Measurements from ENCODE around the gene CFAP20DC.
"Not testable (repeated sequence)": the region's sequence is repeated elsewhere in the genome, so short reads cannot be mapped to it uniquely, and the experiment has no call there.

Gene CFAP20DC

DNA sequence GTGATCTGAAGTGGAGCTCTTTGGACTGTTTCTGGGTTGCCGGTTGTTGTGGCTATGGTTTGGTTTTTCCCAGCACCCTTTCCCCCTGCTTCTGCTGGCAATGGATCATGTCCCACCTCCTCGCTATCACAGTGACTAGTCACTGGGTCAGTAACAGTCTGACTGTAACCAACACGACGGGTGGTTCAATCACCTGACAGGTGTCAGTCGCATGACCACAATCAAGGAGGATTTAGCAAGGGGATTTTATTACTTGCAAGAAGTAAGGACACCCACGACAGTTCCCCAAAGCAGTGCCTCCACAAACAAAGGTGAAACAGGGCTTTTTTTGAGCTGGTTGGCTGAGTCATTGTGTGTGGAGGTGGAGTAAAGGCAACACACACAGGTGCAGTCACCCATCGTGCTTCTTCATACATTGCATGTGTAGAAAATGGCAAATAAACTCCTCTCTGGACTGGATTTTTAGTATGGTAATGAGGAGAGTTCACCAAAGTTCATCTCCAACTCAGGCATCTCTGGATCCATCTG lies 324.4 kb downstream of the CFAP20DC start:
- H3K9me3 ChIP-seq (ENCODE audit: control insufficient read depth in 1 of 2, low read length in 2 of 2), result no peaks in the 10 kb centered on the region
- H3K27ac ChIP-seq (ENCODE audit: low read length), result no peak overlapping the region
- no peak overlapping the region for H3K4me3 ChIP-seq (ENCODE audit: low read depth in 1 of 2, low read length in 2 of 2)
- H3K36me3 ChIP-seq (ENCODE audit: control insufficient read depth in 1 of 2, insufficient read depth in 2 of 2, low read length in 2 of 2), result no peaks in the 10 kb centered on the region
- H3K4me1 ChIP-seq (ENCODE audit: control insufficient read depth in 1 of 2, insufficient read depth in 2 of 2, low read length in 2 of 2), result peaks cover 5 to 14% of the 10 kb centered on the region in 2 donors
- H3K27me3 ChIP-seq (ENCODE audit: low read depth, low read length), result no peaks in the 10 kb centered on the region

GRCh38 chr3:58724336-58724735 lies 325.5 kb downstream of the CFAP20DC start:
- H3K36me3 ChIP-seq (ENCODE audit: control insufficient read depth in 1 of 2, insufficient read depth in 2 of 2, low read length in 2 of 2), result no peaks in the 10 kb centered on the region
- H3K27me3 ChIP-seq (ENCODE audit: low read depth, low read length), result no peaks in the 10 kb centered on the region
- H3K9me3 ChIP-seq (ENCODE audit: control insufficient read depth in 1 of 2, low read length in 2 of 2), result no peaks in the 10 kb centered on the region
- no peak overlapping the region for H3K4me3 ChIP-seq (ENCODE audit: low read depth in 1 of 2, low read length in 2 of 2)
- peaks cover 5 to 14% of the 10 kb centered on the region in 2 donors for H3K4me1 ChIP-seq (ENCODE audit: control insufficient read depth in 1 of 2, insufficient read depth in 2 of 2, low read length in 2 of 2)
- no peak overlapping the region for H3K27ac ChIP-seq (ENCODE audit: low read length)

DNA sequence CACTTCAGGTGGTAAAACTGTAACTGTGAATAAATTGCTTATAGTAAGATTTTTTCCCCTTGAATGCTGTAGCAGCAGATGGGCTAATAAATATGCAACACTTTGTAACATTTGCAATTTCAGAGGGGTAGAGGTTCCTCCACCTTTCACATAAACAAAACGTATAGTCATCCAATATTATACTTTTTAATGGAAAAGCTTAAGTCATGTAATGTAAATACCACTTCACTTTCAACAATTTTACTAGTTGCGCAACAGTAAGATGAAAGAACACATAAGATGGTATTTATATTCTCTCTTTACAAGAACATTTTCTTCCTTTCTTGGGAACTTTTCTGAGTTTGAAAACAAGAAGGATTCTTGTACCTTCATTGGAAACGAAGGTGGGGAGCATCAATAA lies 326.7 kb downstream of the CFAP20DC start:
- H3K36me3 ChIP-seq (ENCODE audit: control insufficient read depth in 1 of 2, insufficient read depth in 2 of 2, low read length in 2 of 2), result no peaks in the 10 kb centered on the region
- no peaks in the 10 kb centered on the region for H3K9me3 ChIP-seq (ENCODE audit: control insufficient read depth in 1 of 2, low read length in 2 of 2)
- no peaks in the 10 kb centered on the region for H3K27me3 ChIP-seq (ENCODE audit: low read depth, low read length)
- peaks cover 5 to 14% of the 10 kb centered on the region in 2 donors for H3K4me1 ChIP-seq (ENCODE audit: control insufficient read depth in 1 of 2, insufficient read depth in 2 of 2, low read length in 2 of 2)
- no peak overlapping the region for H3K27ac ChIP-seq (ENCODE audit: low read length)
- H3K4me3 ChIP-seq (ENCODE audit: low read depth in 1 of 2, low read length in 2 of 2), result no peak overlapping the region

- Histone ChIP-seq H3K9me3 (ENCODE audit: control insufficient read depth in 1 of 2, low read length in 2 of 2) (no peaks in the 10 kb centered on the region), H3K27me3 (ENCODE audit: low read depth, low read length) (no peaks in the 10 kb centered on the region), H3K4me1 (ENCODE audit: control insufficient read depth in 1 of 2, insufficient read depth in 2 of 2, low read length in 2 of 2) (peaks cover 5 to 14% of the 10 kb centered on the region in 2 donors), H3K4me3 (ENCODE audit: low read depth in 1 of 2, low read length in 2 of 2) (no peak overlapping the region), H3K36me3 (ENCODE audit: control insufficient read depth in 1 of 2, insufficient read depth in 2 of 2, low read length in 2 of 2) (no peaks in the 10 kb centered on the region), H3K27ac (ENCODE audit: low read length) (no peak overlapping the region)
Observed at GRCh38 chr3:58722561-58722960, 327.3 kb downstream of the CFAP20DC start.

DNA sequence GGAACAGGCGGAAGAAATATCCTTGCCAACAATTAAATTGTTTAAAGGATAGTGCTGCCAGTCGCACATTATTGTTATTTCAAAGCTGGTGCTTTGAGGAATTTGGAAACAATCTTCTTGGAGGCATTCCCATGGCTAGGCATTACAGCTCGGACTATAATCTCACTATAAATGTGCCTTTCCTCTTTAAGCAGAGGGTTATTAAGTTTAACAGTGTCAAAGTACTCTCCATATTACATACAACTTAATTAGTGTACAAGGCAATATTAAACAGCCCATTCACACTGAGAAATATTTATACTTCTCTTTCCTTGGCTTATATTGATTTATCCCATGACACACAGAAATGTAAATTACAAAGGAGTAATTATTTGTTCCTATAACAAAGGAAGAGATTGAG lies 329.3 kb downstream of the CFAP20DC start:
- Histone ChIP-seq H3K27ac (ENCODE audit: low read length) (no peak overlapping the region), H3K4me1 (ENCODE audit: control insufficient read depth in 1 of 2, insufficient read depth in 2 of 2, low read length in 2 of 2) (peaks cover 5 to 14% of the 10 kb centered on the region in 2 donors), H3K4me3 (ENCODE audit: low read depth in 1 of 2, low read length in 2 of 2) (no peak overlapping the region), H3K36me3 (ENCODE audit: control insufficient read depth in 1 of 2, insufficient read depth in 2 of 2, low read length in 2 of 2) (no peaks in the 10 kb centered on the region), H3K9me3 (ENCODE audit: control insufficient read depth in 1 of 2, low read length in 2 of 2) (no peaks in the 10 kb centered on the region), H3K27me3 (ENCODE audit: low read depth, low read length) (no peaks in the 10 kb centered on the region)

DNA sequence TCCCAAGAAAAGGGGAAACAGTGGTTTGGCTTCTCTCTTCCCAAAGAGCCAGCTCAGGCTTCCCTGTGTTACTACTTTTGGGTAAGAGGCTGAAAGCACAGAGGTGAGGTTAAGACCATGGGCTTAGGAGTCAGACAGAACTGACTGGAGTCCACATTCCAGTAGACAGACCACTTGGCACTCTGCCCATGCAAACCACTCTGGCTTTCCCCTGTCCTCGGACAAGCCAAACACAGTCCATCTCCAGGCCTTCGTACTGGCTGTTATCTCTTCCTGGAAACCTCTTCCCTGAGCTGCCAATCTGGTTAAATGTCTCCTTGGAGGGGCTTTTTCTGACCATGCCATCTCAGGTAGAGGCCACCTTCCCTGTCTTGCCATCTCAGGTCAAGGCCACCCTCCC lies 330.1 kb downstream of the CFAP20DC start:
- Histone ChIP-seq H3K27me3 (ENCODE audit: low read depth, low read length) (no peaks in the 10 kb centered on the region), H3K36me3 (ENCODE audit: control insufficient read depth in 1 of 2, insufficient read depth in 2 of 2, low read length in 2 of 2) (no peaks in the 10 kb centered on the region), H3K4me3 (ENCODE audit: low read depth in 1 of 2, low read length in 2 of 2) (no peak overlapping the region), H3K4me1 (ENCODE audit: control insufficient read depth in 1 of 2, insufficient read depth in 2 of 2, low read length in 2 of 2) (peaks cover 5 to 14% of the 10 kb centered on the region in 2 donors), H3K9me3 (ENCODE audit: control insufficient read depth in 1 of 2, low read length in 2 of 2) (no peaks in the 10 kb centered on the region), H3K27ac (ENCODE audit: low read length) (no peak overlapping the region)

DNA sequence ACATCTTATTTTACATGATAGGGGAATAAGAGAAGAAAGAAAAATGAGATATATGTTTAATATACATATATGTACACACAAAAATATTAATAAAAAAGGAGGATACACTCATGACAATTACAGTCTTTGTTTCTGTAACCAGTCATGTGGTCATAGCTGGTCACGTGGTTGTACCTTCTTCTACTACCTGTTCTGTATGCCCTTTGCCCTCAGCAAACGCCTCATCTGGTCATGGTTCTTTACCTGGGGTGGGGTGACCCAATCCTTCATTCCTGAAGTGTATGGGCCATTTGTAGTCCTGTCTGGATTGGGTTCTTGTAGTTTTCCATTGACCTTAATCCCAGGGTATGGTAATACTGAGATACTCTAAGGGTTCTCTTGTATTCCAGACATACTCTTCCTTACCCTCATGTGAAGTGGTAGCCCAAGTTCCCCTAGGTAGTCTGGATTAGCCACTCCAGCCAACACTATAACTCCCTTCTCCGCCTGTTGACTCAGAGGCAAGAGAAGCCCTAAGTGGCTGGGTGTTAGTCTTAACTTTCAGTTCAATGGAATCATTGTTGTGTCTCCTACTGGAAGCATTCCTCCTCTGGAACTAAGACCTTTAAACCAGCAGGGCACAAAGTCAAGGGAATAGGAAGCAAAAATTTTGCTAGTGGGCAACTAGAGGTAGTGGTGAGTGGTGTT lies 336.0 kb downstream of the CFAP20DC start:
- Histone ChIP-seq H3K27ac (ENCODE audit: low read length) (no peak overlapping the region), H3K36me3 (ENCODE audit: control insufficient read depth in 1 of 2, insufficient read depth in 2 of 2, low read length in 2 of 2) (no peaks in the 10 kb centered on the region), H3K4me3 (ENCODE audit: low read depth in 1 of 2, low read length in 2 of 2) (no peak overlapping the region), H3K4me1 (ENCODE audit: control insufficient read depth in 1 of 2, insufficient read depth in 2 of 2, low read length in 2 of 2) (no peaks in the 10 kb centered on the region), H3K27me3 (ENCODE audit: low read depth, low read length) (no peaks in the 10 kb centered on the region), H3K9me3 (ENCODE audit: control insufficient read depth in 1 of 2, low read length in 2 of 2) (no peaks in the 10 kb centered on the region)

GRCh38 chr3:58711871-58712270 lies 338.0 kb downstream of the CFAP20DC start:
- no peak overlapping the region for H3K4me3 ChIP-seq (ENCODE audit: low read depth in 1 of 2, low read length in 2 of 2)
- no peak overlapping the region for H3K27ac ChIP-seq (ENCODE audit: low read length)
- H3K4me1 ChIP-seq (ENCODE audit: control insufficient read depth in 1 of 2, insufficient read depth in 2 of 2, low read length in 2 of 2), result no peaks in the 10 kb centered on the region
- no peaks in the 10 kb centered on the region for H3K27me3 ChIP-seq (ENCODE audit: low read depth, low read length)
- H3K36me3 ChIP-seq (ENCODE audit: control insufficient read depth in 1 of 2, insufficient read depth in 2 of 2, low read length in 2 of 2), result no peaks in the 10 kb centered on the region
- no peaks in the 10 kb centered on the region for H3K9me3 ChIP-seq (ENCODE audit: control insufficient read depth in 1 of 2, low read length in 2 of 2)

DNA sequence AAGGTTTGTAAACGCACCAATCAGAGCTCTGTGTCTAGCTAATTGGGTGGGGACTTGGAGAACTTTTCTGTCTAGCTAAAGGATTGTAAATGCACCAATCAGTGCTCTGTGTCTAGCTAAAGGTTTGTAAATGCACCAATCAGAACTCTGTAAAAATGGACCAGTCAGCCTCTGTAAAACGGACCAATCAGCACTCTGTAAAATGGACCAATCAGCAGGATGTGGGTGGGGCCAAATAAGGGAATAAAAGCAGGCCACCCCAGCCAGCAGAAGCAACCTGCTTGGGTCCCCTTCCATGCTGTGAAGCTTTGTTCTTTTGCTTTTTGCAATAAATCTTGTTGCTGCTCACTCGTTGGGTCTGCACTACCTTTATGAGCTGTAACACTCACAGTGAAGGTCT lies 340.8 kb downstream of the CFAP20DC start:
- H3K4me1 ChIP-seq (ENCODE audit: control insufficient read depth in 1 of 2, insufficient read depth in 2 of 2, low read length in 2 of 2); H3K36me3 ChIP-seq (ENCODE audit: control insufficient read depth in 1 of 2, insufficient read depth in 2 of 2, low read length in 2 of 2); H3K9me3 ChIP-seq (ENCODE audit: control insufficient read depth in 1 of 2, low read length in 2 of 2); H3K27ac ChIP-seq (ENCODE audit: low read length); H3K27me3 ChIP-seq (ENCODE audit: low read depth, low read length); H3K4me3 ChIP-seq (ENCODE audit: low read depth in 1 of 2, low read length in 2 of 2): not testable (repeated sequence)

GRCh38 chr3:58708116-58708791 lies 341.6 kb downstream of the CFAP20DC start:
- no peak overlapping the region for H3K27ac ChIP-seq (ENCODE audit: low read length)
- H3K27me3 ChIP-seq (ENCODE audit: low read depth, low read length), result no peaks in the 10 kb centered on the region
- H3K36me3 ChIP-seq (ENCODE audit: control insufficient read depth in 1 of 2, insufficient read depth in 2 of 2, low read length in 2 of 2), result no peaks in the 10 kb centered on the region
- no peaks in the 10 kb centered on the region for H3K4me1 ChIP-seq (ENCODE audit: control insufficient read depth in 1 of 2, insufficient read depth in 2 of 2, low read length in 2 of 2)
- no peak overlapping the region for H3K4me3 ChIP-seq (ENCODE audit: low read depth in 1 of 2, low read length in 2 of 2)
- H3K9me3 ChIP-seq (ENCODE audit: control insufficient read depth in 1 of 2, low read length in 2 of 2), result no peaks in the 10 kb centered on the region

DNA sequence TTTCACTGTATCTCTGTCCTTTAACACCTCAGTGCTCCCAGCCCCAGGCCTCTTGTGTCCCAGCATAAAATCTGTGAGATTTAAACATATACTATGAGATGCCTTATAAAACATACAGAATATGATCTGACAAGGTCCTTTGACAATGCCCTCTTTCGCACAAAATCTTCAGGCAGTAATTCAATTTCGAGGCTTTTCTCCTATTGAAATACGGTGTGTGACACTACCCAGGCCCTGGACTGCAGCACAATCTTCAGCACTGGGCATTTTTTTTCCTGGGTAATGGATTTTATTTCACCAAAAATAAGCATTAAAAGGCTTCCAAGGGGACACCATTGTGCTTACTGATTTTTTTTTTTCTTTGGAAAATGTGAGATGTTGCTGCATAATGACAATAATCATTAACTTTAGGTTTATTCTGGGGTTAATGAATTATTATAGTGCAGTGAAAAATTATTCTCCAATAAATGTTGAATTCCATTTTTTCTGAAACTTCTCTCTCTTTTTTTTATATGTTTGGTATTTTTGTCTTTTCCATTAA lies 342.4 kb downstream of the CFAP20DC start:
- Histone ChIP-seq H3K4me3 (ENCODE audit: low read depth in 1 of 2, low read length in 2 of 2) (no peak overlapping the region), H3K36me3 (ENCODE audit: control insufficient read depth in 1 of 2, insufficient read depth in 2 of 2, low read length in 2 of 2) (no peaks in the 10 kb centered on the region), H3K27me3 (ENCODE audit: low read depth, low read length) (no peaks in the 10 kb centered on the region), H3K27ac (ENCODE audit: low read length) (no peak overlapping the region), H3K4me1 (ENCODE audit: control insufficient read depth in 1 of 2, insufficient read depth in 2 of 2, low read length in 2 of 2) (no peaks in the 10 kb centered on the region), H3K9me3 (ENCODE audit: control insufficient read depth in 1 of 2, low read length in 2 of 2) (no peaks in the 10 kb centered on the region)

Data from muscle layer of duodenum (tissue), 2 donors.